Neural crest cell (in vitro differentiated cells): ENCODE results near the gene ERC1. TPM values are rescaled to one million over a fixed set of nuclear protein-coding genes. Genes with fewer than 3 reads are reported as not detected.

Experiments used
- DNase-seq: peaks from one replicate; pipeline ENCODE4 v3.0.0; 2021; ENCODE audit warnings: low read depth, mixed read lengths, low spot score
- H3K27ac Mint-ChIP-seq: one replicate; pipeline ENCODE4 v1.8.0; 2021; ENCODE audit warnings: mild to moderate bottlenecking, mixed read lengths; ENCODE audit not compliant: unreplicated experiment
- H3K27me3 Mint-ChIP-seq: 2 replicates; pipeline ENCODE4 v1.8.0; 2021; ENCODE audit warnings: low read depth, mild to moderate bottlenecking, mixed read lengths
- H3K36me3 Mint-ChIP-seq: 2 replicates; pipeline ENCODE4 v1.8.0; 2021; ENCODE audit warnings: low read depth, mild to moderate bottlenecking, mixed read lengths
- H3K4me1 Mint-ChIP-seq: 2 replicates; pipeline ENCODE4 v1.8.0; 2021; ENCODE audit warnings: mixed read lengths
- H3K4me3 Mint-ChIP-seq: one replicate; pipeline ENCODE4 v1.8.0; 2021; ENCODE audit warnings: mild to moderate bottlenecking, mixed read lengths
- H3K9me3 Mint-ChIP-seq: 2 replicates; pipeline ENCODE4 v1.8.0; 2021; ENCODE audit warnings: mixed read lengths
- total RNA-seq: library from RNA; stranded (reverse); gene quantifications from 2 replicates; pipeline ENCODE4 v1.2.1, GENCODE V29; 2021
- TF ChIP-seq, protein P1 (sequence below): fragments of 200-600 bp; sonication (generic); conservative IDR thresholded peaks from 2 replicates; pipeline ENCODE4 v1.5.0; 2021; ENCODE audit warnings: antibody characterized with exemption, mild to moderate bottlenecking

The ERC1 gene
- total RNA-seq, 1 donor from 2014 or later = 38.9 TPM

DNA sequence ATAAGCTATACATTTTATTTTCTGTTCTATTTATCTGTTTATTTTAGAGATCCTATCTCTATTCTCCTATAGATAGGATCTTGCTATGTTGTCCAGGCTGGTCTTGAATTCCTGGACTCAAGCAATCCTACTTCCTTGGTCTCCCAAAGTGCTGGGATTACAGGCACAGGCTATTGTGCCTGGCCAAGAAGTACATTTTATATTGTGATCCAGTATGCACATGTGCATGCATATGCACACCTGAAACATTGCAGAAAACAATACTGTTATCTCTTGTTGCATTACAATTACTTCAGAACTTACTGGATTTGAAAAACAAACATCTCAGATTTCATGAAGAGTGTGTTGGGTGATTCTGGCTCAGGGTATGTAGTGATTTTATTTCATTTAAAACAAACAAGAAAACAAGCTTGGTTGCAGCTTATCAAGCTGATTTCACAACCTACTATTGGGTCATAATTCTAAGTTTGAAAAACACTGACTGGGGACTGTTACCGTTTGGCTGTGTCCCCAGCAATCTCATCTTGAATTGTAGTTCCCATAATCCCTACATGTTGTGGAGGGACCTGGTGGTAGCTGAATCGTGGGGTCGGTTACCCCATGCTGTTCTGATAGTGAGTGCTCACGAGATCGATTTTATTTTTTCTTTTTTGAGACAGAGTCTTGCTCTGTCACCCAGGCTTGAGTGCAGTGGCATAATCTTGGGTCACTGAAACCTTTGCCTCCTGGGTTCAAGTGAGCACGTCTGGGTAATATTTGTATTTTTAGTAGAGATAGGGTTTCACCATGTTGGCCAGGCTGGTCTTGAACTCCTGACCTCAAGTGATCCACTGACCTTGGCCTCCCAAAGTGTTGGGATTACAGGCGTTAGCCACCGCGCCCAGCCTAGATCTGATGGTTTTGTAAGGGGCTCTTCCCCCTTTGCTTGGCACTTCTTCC, 31.3 kb downstream of the ERC1 start:
- Mint-ChIP-seq H3K27me3 (no peaks in the 10 kb centered on the region), H3K27ac (no peak overlapping the region), H3K4me3 (no peak overlapping the region), H3K36me3 (peaks cover 13% of the 10 kb centered on the region), H3K9me3 (peaks cover 5% of the 10 kb centered on the region), H3K4me1 (no peaks in the 10 kb centered on the region)
- no peak for DNase-seq
- TF ChIP-seq, protein P1, sequence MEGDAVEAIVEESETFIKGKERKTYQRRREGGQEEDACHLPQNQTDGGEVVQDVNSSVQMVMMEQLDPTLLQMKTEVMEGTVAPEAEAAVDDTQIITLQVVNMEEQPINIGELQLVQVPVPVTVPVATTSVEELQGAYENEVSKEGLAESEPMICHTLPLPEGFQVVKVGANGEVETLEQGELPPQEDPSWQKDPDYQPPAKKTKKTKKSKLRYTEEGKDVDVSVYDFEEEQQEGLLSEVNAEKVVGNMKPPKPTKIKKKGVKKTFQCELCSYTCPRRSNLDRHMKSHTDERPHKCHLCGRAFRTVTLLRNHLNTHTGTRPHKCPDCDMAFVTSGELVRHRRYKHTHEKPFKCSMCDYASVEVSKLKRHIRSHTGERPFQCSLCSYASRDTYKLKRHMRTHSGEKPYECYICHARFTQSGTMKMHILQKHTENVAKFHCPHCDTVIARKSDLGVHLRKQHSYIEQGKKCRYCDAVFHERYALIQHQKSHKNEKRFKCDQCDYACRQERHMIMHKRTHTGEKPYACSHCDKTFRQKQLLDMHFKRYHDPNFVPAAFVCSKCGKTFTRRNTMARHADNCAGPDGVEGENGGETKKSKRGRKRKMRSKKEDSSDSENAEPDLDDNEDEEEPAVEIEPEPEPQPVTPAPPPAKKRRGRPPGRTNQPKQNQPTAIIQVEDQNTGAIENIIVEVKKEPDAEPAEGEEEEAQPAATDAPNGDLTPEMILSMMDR = no peak

DNA sequence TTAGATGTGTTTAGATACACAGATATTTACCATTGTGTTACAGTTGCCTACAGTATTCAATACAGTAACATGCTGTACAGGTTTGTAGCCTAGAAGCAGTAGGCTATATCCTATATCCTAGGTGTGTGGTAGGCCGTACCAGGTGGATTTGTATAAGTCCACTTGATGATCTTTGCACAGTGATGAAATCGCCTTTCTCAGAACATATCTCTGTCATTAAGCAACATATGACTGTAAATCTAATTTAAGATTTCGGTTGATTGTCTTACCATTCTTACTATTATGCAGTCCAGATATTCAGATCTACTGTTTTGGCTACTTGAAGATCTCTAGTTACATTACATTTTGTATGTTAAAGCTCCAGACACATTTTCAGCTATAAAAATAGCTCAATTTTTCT, 39.8 kb downstream of the ERC1 start:
- TF ChIP-seq, protein P1 = no peak
- Mint-ChIP-seq H3K4me1 (no peaks in the 10 kb centered on the region), H3K9me3 (no peaks in the 10 kb centered on the region), H3K27me3 (no peaks in the 10 kb centered on the region), H3K4me3 (no peak overlapping the region), H3K27ac (no peak overlapping the region), H3K36me3 (peaks cover 11% of the 10 kb centered on the region)
- no peak for DNase-seq

DNA sequence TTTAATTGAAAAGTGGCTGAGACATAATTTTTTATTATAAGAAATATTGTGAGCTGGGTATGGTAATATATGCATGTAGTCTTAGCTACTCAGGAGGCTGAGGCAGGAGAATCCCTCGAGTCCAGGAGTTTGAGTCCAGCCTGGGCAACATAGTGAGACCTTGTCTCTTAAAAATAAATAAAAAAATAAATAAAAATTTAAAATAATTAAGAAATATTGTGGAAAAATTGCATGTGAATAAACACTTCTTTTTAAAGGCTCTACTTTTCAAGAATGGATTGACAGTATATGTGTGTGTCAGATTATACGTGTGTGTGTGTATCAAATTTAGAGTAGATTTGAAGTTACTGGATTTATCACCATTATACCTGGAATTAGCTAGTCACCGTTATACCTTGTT, 43.2 kb downstream of the ERC1 start:
- H3K36me3 Mint-ChIP-seq = peaks cover 2% of the 10 kb centered on the region
- H3K9me3 Mint-ChIP-seq = no peaks in the 10 kb centered on the region
- TF ChIP-seq, protein P1 = no peak
- H3K4me3 Mint-ChIP-seq = no peak overlapping the region
- H3K27ac Mint-ChIP-seq = no peak overlapping the region
- H3K4me1 Mint-ChIP-seq = no peaks in the 10 kb centered on the region
- H3K27me3 Mint-ChIP-seq = no peaks in the 10 kb centered on the region
- no peak for DNase-seq

DNA sequence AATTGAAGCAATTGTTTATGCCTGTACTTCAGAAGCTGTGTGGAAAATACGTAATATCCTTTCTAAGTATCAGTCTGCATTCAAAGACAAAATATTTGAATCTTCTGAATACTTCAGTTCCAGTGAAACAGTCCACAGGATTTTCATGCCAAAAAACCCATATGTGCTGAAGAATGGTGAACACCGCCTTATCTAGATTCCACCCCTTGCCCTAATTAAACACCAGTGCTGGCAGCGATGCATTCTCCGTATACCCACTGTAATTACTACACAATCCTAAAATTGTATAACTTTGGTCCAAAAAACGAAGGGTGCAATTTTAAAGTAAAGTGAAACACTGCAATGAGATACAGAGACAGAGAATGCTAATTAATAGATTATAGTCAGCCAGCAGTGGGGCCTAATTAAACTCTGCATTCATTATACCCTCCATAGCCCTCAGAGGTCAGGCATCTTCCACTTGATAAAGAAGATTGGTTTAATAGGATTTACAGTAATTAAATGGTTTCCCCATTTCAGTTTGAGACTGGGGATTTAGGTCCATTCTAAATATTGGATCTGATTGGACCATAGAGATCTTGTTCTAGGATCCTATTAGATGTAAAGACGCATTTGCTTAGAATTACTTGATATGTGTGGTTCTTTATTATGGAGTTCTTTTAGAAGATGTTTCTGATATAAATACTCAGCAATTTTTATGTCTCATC, 43.9 kb downstream of the ERC1 start:
- H3K36me3 Mint-ChIP-seq = peaks cover 2% of the 10 kb centered on the region

DNA sequence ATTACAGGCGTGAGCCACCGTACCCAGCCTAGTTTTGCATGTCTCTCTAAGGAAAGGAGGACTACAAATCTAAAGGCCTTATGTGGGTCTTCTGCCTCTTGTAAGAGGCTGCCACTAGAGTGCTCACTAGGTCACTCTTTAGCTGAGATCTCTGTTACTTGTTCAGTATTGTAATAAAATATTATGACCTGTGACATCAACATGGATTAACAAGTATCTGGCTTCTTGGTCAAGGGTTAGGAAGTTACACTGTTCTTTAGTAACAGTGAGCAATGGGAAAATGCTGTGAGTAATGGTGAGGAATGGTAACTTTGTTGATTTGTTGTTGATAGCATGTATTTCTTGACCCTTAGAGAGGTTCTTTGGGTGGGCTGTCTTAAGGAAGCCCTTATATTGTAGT, 50.5 kb downstream of the ERC1 start:
- TF ChIP-seq, protein P1 = no peak
- H3K27me3 Mint-ChIP-seq = no peaks in the 10 kb centered on the region
- H3K4me3 Mint-ChIP-seq = no peak overlapping the region
- H3K36me3 Mint-ChIP-seq = peaks cover 2% of the 10 kb centered on the region
- no peaks in the 10 kb centered on the region for H3K4me1 Mint-ChIP-seq
- H3K9me3 Mint-ChIP-seq = peaks cover 3% of the 10 kb centered on the region
- no peak for DNase-seq
- H3K27ac Mint-ChIP-seq = no peak overlapping the region

More for the DNA sequence above, 43.9 kb downstream of the ERC1 start:
- TF ChIP-seq, protein P1 = no peak
- no peak overlapping the region for H3K4me3 Mint-ChIP-seq
- no peaks in the 10 kb centered on the region for H3K4me1 Mint-ChIP-seq
- H3K9me3 Mint-ChIP-seq = peaks cover 3% of the 10 kb centered on the region
- H3K27ac Mint-ChIP-seq = no peak overlapping the region
- no peaks in the 10 kb centered on the region for H3K27me3 Mint-ChIP-seq
- DNase-seq = no peak
